Activated CD8-positive, alpha-beta memory T cell treated with anti-CD3 and anti-CD28 coated beads, Interleukin-2, amount 10 ng/mL, durations not matched to agents 7 days and 5 days (primary cell): Measurements from ENCODE around the gene GAS2L3. TPM values are rescaled to one million over a fixed set of nuclear protein-coding genes. Genes with fewer than 3 reads are reported as not detected.

Experiments
- ATAC-seq: fragments of 150-1000 bp; cut with Tn5 transposase; one replicate; pipeline ENCODE4 v1.10.0; 2021; ENCODE audit warnings: moderate library complexity
- CTCF ChIA-PET: fragments of 350-600 bp; sonication (Branson Sonifier 250); formaldehyde crosslinking; loops from one replicate; lab custom pipeline; 2021; ENCODE audit warnings: antibody characterized with exemption; lab: Charles Lee
- DNase-seq: peaks from one replicate; pipeline ENCODE4 v3.0.0-alpha.2; 2020
- H3K27ac Mint-ChIP-seq: one replicate; pipeline ENCODE4 v1.8.0; 2021; ENCODE audit warnings: mild to moderate bottlenecking, mixed read lengths
- H3K27me3 Mint-ChIP-seq: one replicate; pipeline ENCODE4 v1.8.0; 2021; ENCODE audit warnings: mixed read lengths
- H3K36me3 Mint-ChIP-seq: one replicate; pipeline ENCODE4 v1.8.0; 2021; ENCODE audit warnings: mild to moderate bottlenecking, mixed read lengths
- H3K4me1 Mint-ChIP-seq: one replicate; pipeline ENCODE4 v1.8.0; 2021; ENCODE audit warnings: mixed read lengths
- H3K4me3 Mint-ChIP-seq: one replicate; pipeline ENCODE4 v1.8.0; 2021; ENCODE audit warnings: mild to moderate bottlenecking, moderate library complexity, mixed read lengths
- H3K9me3 Mint-ChIP-seq: one replicate; pipeline ENCODE4 v1.8.0; 2022; ENCODE audit warnings: low read depth, mixed read lengths
- total RNA-seq, 2 experiments: library from RNA; stranded (reverse); gene quantifications; one replicate each; pipeline ENCODE4 v1.2.3, GENCODE V29; 2021

The GAS2L3 gene
- total RNA-seq, 2 experiments from 2014 or later = 2.6 to 3.8 TPM

GRCh38 chr12:100656141-100656540, 82.7 kb downstream of the GAS2L3 start:
- Mint-ChIP-seq H3K27ac (no peak overlapping the region), H3K4me3 (no peak overlapping the region), H3K27me3 (no peaks in the 10 kb centered on the region), H3K4me1 (no peaks in the 10 kb centered on the region), H3K36me3 (no peaks in the 10 kb centered on the region), H3K9me3 (no peaks in the 10 kb centered on the region)
- no peak for ATAC-seq
- DNase-seq = no peak
- CTCF ChIA-PET = no interaction called here

- CTCF ChIA-PET = no interaction called here
- no peaks in the 10 kb centered on the region for H3K27me3 Mint-ChIP-seq
- H3K4me1 Mint-ChIP-seq = no peaks in the 10 kb centered on the region
- DNase-seq (no peak), ATAC-seq (no peak)
- H3K27ac Mint-ChIP-seq = no peak overlapping the region
- no peaks in the 10 kb centered on the region for H3K36me3 Mint-ChIP-seq
- no peak overlapping the region for H3K4me3 Mint-ChIP-seq
- no peaks in the 10 kb centered on the region for H3K9me3 Mint-ChIP-seq
Measured at GRCh38 chr12:100656856-100657255, 83.4 kb downstream of the GAS2L3 start.

- CTCF ChIA-PET = interaction anchor here (2.2 kb wide), 1 partner anchor 11 kb away, joined by 10 read pairs; no protein-coding TSS in a partner anchor
- Mint-ChIP-seq H3K27me3 (no peaks in the 10 kb centered on the region), H3K4me3 (no peak overlapping the region), H3K27ac (no peak overlapping the region), H3K4me1 (no peaks in the 10 kb centered on the region), H3K36me3 (no peaks in the 10 kb centered on the region), H3K9me3 (no peaks in the 10 kb centered on the region)
- DNase-seq = no peak
- ATAC-seq = no peak
Measured at GRCh38 chr12:100661300-100661951, 87.9 kb downstream of the GAS2L3 start.

DNA sequence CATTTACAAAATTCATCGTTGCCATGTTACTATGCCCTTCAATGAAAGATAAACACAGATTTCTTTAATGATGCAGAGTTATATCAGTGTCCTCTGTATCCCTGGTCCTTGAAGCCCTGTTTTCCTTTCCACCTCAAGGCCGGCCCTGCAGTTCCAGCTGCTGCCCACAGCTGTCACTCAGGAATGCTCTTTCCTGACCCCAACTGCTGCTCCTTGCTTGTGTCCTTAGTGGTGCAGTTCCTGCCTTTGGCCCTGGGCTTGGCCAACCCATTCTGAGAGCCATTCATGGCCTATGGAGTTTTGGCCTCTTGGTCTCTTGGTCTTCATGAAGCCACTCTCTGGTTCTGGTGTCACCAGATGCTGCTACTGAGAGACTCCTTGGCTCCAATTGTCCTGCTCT, 93.1 kb downstream of the GAS2L3 start:
- ATAC-seq = no peak
- no peaks in the 10 kb centered on the region for H3K36me3 Mint-ChIP-seq
- no peaks in the 10 kb centered on the region for H3K4me1 Mint-ChIP-seq
- no peaks in the 10 kb centered on the region for H3K27me3 Mint-ChIP-seq
- H3K4me3 Mint-ChIP-seq = no peak overlapping the region
- DNase-seq = no peak
- CTCF ChIA-PET = interaction anchor here (0.7 kb wide), 1 partner anchor 75 kb away, joined by 3 read pairs; no protein-coding TSS in a partner anchor
- no peaks in the 10 kb centered on the region for H3K9me3 Mint-ChIP-seq
- H3K27ac Mint-ChIP-seq = no peak overlapping the region

DNA sequence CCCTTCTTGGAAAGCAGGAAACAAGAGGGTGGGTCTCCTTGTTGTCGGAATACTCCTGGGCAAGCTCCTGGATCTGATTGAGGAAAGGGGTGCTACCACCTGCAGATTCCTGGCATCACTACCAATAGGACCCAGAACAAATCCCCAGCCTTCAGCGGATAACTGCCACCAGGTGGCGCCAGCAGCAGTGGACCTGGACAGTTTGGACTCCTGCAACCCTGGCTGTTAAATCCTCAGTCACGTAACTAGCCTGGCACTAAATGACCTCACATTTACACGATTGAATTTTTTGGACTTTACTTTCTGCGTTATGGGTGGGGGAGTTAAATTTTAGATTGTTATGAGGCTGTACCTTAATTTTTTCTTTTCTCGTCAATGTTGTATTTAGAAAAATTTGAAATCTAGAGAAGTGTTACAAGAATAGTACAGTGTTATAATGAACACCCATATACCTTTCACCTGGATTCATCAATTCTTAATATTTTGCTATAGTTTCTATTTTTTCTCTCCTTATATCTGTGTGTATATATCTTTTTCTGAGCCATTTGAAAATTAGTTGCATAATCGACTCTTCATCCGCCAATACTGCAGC, 95.6 kb downstream of the GAS2L3 start:
- ATAC-seq (peak; percentile 53), DNase-seq (peak; percentile 64)
- H3K4me3 Mint-ChIP-seq = no peak overlapping the region
- H3K36me3 Mint-ChIP-seq = no peaks in the 10 kb centered on the region
- H3K4me1 Mint-ChIP-seq = no peaks in the 10 kb centered on the region
- H3K27ac Mint-ChIP-seq = no peak overlapping the region
- H3K9me3 Mint-ChIP-seq = no peaks in the 10 kb centered on the region
- CTCF ChIA-PET = no interaction called here
- peaks cover 3% of the 10 kb centered on the region for H3K27me3 Mint-ChIP-seq

- no peaks in the 10 kb centered on the region for H3K36me3 Mint-ChIP-seq
- DNase-seq (no peak), ATAC-seq (no peak)
- CTCF ChIA-PET = no interaction called here
- H3K4me3 Mint-ChIP-seq = no peak overlapping the region
- no peaks in the 10 kb centered on the region for H3K4me1 Mint-ChIP-seq
- no peak overlapping the region for H3K27ac Mint-ChIP-seq
- peaks cover 3% of the 10 kb centered on the region for H3K27me3 Mint-ChIP-seq
- H3K9me3 Mint-ChIP-seq = no peaks in the 10 kb centered on the region
Measured at GRCh38 chr12:100669922-100670321, 96.4 kb downstream of the GAS2L3 start.

GRCh38 chr12:100671396-100672074, 98.1 kb downstream of the GAS2L3 start:
- Mint-ChIP-seq H3K4me3 (no peak overlapping the region), H3K4me1 (no peaks in the 10 kb centered on the region), H3K27ac (no peak overlapping the region), H3K36me3 (no peaks in the 10 kb centered on the region), H3K27me3 (peaks cover 3% of the 10 kb centered on the region), H3K9me3 (no peaks in the 10 kb centered on the region)
- ATAC-seq (no peak), DNase-seq (no peak)
- CTCF ChIA-PET = interaction anchor here (0.6 to 2.1 kb wide), 6 partner anchors 9 to 436 kb away, joined by 3 to 10 read pairs (median 6); no protein-coding TSS in a partner anchor

- peak; percentile 61 for ATAC-seq
- CTCF ChIA-PET = interaction anchor here (1.1 to 2.1 kb wide), 5 partner anchors 8 to 437 kb away, joined by 4 to 10 read pairs (median 6); no protein-coding TSS in a partner anchor
- no peaks in the 10 kb centered on the region for H3K9me3 Mint-ChIP-seq
Measured at GRCh38 chr12:100672075-100672592, 98.7 kb downstream of the GAS2L3 start.

GRCh38 chr12:100674036-100674888, 100.8 kb downstream of the GAS2L3 start:
- H3K9me3 Mint-ChIP-seq = no peaks in the 10 kb centered on the region
- no peaks in the 10 kb centered on the region for H3K36me3 Mint-ChIP-seq
- ATAC-seq (no peak), DNase-seq (no peak)
- no peak overlapping the region for H3K27ac Mint-ChIP-seq
- peaks cover 3% of the 10 kb centered on the region for H3K27me3 Mint-ChIP-seq
- CTCF ChIA-PET = interaction anchor here (1.1 to 1.2 kb wide), 2 partner anchors 19 to 66 kb away, joined by 3 to 4 read pairs; no protein-coding TSS in a partner anchor
- no peaks in the 10 kb centered on the region for H3K4me1 Mint-ChIP-seq
- H3K4me3 Mint-ChIP-seq = no peak overlapping the region

More at GRCh38 chr12:100672075-100672592, 98.7 kb downstream of the GAS2L3 start:
- Mint-ChIP-seq H3K27me3 (peaks cover 3% of the 10 kb centered on the region), H3K27ac (no peak overlapping the region), H3K4me3 (no peak overlapping the region), H3K36me3 (no peaks in the 10 kb centered on the region), H3K4me1 (no peaks in the 10 kb centered on the region)
- peak; percentile 57 for DNase-seq

Other genes starting within 250 kb of the GAS2L3 start
- not detected for gene SLC17A8, start 216.6 kb upstream of the GAS2L3 start, total RNA-seq
- not detected for gene NR1H4, start 99.8 kb upstream of the GAS2L3 start, total RNA-seq
- not detected for gene ANO4, start 221.1 kb downstream of the GAS2L3 start, total RNA-seq